ENCODE results near the gene DYNLT5. TPM values are rescaled to one million over a fixed set of nuclear protein-coding genes. Genes with fewer than 3 reads are reported as not detected.
A peak's percentile ranks its signal among the peaks of the same experiment; 100 is the strongest.

The DYNLT5 gene
- total RNA-seq, 1 experiment from 2014 or later, result 0.83 TPM

DNA sequence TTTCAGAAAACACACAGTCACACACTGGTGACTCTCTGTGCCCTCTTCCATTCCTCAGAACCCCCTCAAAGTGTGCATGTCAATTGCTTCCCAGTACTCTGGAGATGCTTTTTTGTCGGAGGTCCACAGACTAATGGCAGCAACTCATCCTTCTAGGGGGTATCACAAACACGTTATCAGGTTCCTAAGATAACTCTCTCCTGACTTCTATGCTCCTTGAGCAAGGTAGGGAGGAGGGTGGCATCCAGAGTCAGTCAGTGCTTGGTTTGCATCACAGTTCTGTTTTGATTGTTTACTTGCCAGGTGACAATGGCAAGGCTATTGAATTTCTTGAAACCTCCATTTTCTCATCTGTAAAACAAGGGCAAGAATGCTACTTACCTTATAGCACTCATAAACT is 39.4 kb upstream of the DYNLT5 start:
- no peak overlapping the region for H2BK15ac ChIP-seq (ENCODE audit: low read depth, low read length)
- H2AFZ ChIP-seq (ENCODE audit: low read length), result no peak overlapping the region
- no peak overlapping the region for H4K8ac ChIP-seq (replicated peaks; ENCODE audit: insufficient read length, low read depth, low read length)

More for the DNA sequence above, 39.4 kb upstream of the DYNLT5 start:
- H3K4me1 ChIP-seq (ENCODE audit: insufficient read depth, low read length), result no peaks in the 10 kb centered on the region
- no peak overlapping the region for H3K4me2 ChIP-seq (ENCODE audit: insufficient read depth, insufficient read length, low read length)
- H2BK120ac ChIP-seq (ENCODE audit: low read depth, low read length, poor library complexity, severe bottlenecking), result no peak overlapping the region
- H3K4ac ChIP-seq (ENCODE audit: low read depth, low read length), result no peak overlapping the region
- H2BK12ac ChIP-seq (ENCODE audit: insufficient read length, low read depth, low read length), result no peak overlapping the region
- no CpG with 5 or more reads among the region's 2 CpGs for WGBS (ENCODE audit: extremely low coverage, insufficient read length, low lambda C conversion rate)
- H3K9me3 ChIP-seq (ENCODE audit: control insufficient read depth, low read depth, low read length), result no peaks in the 10 kb centered on the region
- H4K5ac ChIP-seq (ENCODE audit: insufficient read length, low read depth, low read length), result no peak overlapping the region
- H3K56ac ChIP-seq (ENCODE audit: insufficient read length, low read depth, low read length), result no peak overlapping the region
- H4K20me1 ChIP-seq (ENCODE audit: control insufficient read depth, insufficient read depth, insufficient read length), result no peaks in the 10 kb centered on the region
- H3K23ac ChIP-seq (ENCODE audit: insufficient read length, low read depth, low read length), result no peak overlapping the region
- no peak overlapping the region for H2AK5ac ChIP-seq (ENCODE audit: insufficient read length, low read length)
- no peaks in the 10 kb centered on the region for H3K27me3 Mint-ChIP-seq (ENCODE audit: low read depth)
- H3K9ac ChIP-seq (ENCODE audit: extremely low read depth, insufficient read length, low read length), result no peak overlapping the region
- H3K27ac ChIP-seq (ENCODE audit: insufficient read length, low read depth, low read length), result no peak overlapping the region
- H3K9me3 Mint-ChIP-seq, result no peaks in the 10 kb centered on the region; a peak in 1 of 5 replicates
- no peak overlapping the region for H3K14ac ChIP-seq (ENCODE audit: insufficient read depth, low read length)
- TF ChIP-seq, protein P1, sequence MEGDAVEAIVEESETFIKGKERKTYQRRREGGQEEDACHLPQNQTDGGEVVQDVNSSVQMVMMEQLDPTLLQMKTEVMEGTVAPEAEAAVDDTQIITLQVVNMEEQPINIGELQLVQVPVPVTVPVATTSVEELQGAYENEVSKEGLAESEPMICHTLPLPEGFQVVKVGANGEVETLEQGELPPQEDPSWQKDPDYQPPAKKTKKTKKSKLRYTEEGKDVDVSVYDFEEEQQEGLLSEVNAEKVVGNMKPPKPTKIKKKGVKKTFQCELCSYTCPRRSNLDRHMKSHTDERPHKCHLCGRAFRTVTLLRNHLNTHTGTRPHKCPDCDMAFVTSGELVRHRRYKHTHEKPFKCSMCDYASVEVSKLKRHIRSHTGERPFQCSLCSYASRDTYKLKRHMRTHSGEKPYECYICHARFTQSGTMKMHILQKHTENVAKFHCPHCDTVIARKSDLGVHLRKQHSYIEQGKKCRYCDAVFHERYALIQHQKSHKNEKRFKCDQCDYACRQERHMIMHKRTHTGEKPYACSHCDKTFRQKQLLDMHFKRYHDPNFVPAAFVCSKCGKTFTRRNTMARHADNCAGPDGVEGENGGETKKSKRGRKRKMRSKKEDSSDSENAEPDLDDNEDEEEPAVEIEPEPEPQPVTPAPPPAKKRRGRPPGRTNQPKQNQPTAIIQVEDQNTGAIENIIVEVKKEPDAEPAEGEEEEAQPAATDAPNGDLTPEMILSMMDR (conservative IDR thresholded peaks at IDR 0.05), result no peak
- no peak overlapping the region for H3T11ph ChIP-seq (ENCODE audit: low read length)
- H3K27ac Mint-ChIP-seq, result peak overlapping the region in 2 of 3 experiments; percentile 17; a peak in 1 of 7 replicates
- H3K36me3 Mint-ChIP-seq (ENCODE audit: insufficient read depth in 1 of 3, low read depth in 3 of 3), result no peaks in the 10 kb centered on the region
- peaks cover 6 to 8% of the 10 kb centered on the region in 2 experiments for H3K4me1 Mint-ChIP-seq
- H3K79me2 ChIP-seq (ENCODE audit: insufficient read depth, low read length), result no peaks in the 10 kb centered on the region
- H4K91ac ChIP-seq (ENCODE audit: insufficient read length, low read depth, low read length), result no peak overlapping the region
- no peak overlapping the region for H2BK5ac ChIP-seq (ENCODE audit: insufficient read length, low read length)
- H3K4me3 Mint-ChIP-seq, result no peak overlapping the region
- no peak overlapping the region for H2BK20ac ChIP-seq (ENCODE audit: low read depth, low read length, poor library complexity, severe bottlenecking)
- DNase-seq, result no peak
- H3K27me3 ChIP-seq (ENCODE audit: insufficient read depth, low read length), result no peaks in the 10 kb centered on the region
- H3K23me2 ChIP-seq (ENCODE audit: insufficient read length, low read depth, low read length, poor library complexity, severe bottlenecking), result no peaks in the 10 kb centered on the region
- H3K18ac ChIP-seq (ENCODE audit: insufficient read length, low read depth, low read length), result no peak overlapping the region
- no peaks in the 10 kb centered on the region for H3K79me1 ChIP-seq (ENCODE audit: insufficient read depth, low read depth, low read length, poor library complexity, severe bottlenecking)
